ENCODE data around the gene PLA2G2E. TPM values are rescaled to one million over a fixed set of nuclear protein-coding genes. Genes with fewer than 3 reads are reported as not detected.
A peak's percentile ranks its signal among the peaks of the same experiment; 100 is the strongest.

PLA2G2E gene, protein sequence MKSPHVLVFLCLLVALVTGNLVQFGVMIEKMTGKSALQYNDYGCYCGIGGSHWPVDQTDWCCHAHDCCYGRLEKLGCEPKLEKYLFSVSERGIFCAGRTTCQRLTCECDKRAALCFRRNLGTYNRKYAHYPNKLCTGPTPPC
- not detected for total RNA-seq
- not detected for polyA plus RNA-seq
- long read RNA-seq, donor 1 = 0 reads
- long read RNA-seq, donor 2 = 0 reads
- long read RNA-seq, donor 3 = 0 reads
- long read RNA-seq, donor 4 = 0 reads
- long read RNA-seq, donor 5 = 0 reads
- long read RNA-seq, donor 6 = 0 reads
- long read RNA-seq, donor 7 = 0 reads
- long read RNA-seq, donor 8 = 0 reads
- long read RNA-seq, donor 9 = 0 reads
- long read RNA-seq, donor 10 = 0 reads

DNA sequence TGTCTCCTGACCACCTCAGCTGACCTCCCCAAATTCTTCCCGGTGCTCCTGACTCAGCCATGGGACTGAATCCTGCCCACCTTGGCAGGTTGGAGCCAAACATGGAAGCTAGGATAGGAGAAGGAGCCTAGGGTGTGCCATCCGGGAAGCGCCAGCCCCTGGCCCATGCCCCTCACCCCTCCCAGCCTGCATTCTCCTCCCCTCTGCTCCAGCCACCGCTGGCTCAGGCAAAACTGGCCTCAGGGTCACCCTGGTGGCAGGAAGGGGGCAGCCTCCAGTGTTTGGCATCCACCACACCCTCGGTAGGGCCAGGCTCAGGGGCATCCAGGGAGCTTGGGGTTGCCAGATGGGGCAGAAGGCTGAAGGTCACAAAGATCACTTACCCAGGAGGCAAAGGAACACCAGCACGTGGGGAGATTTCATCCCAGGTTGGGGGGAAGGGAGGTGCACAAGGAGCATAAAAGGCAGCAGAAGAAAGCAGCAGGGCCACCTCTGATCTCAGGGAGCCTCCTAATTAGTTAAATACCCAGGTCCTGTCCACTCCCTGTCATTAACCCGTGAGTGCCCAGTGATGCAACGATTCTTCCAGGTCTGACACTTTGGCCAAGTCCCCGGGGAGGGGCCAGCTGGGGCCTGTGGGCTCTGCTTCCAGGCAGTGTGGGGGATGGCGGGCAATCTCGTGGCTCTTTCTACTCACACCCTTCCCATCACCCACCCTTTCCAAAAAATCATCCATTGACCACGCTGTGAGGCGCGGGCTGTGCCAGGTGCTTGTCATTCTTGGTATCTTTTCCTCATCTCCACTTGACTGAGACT, at the start of gene PLA2G2E:
TSS of gene PLA2G2E (minus strand) at position 481 of the 816 bp plus-strand sequence. CDS start at position 423, 58 bp downstream.
- Histone ChIP-seq H3K27ac (no peak within 1 kb of the TSS), H3K27me3 (peaks cover 0 to 17% (median 0%) of the 10 kb centered on the region in 3 donors), H3K4me3 (no peak within 1 kb of the TSS), H3K36me3 (no peaks in the 10 kb centered on the region), H3K9me3 (no peaks in the 10 kb centered on the region), H3K4me1 (no peaks in the 10 kb centered on the region)
- DNase-seq = no peak
- WGBS, 5 donors = 62 to 69% (median 65%) methylated on average over 13 to 14 of the region's 14 CpGs
- TF ChIP-seq POLR2AphosphoS5 (IDR thresholded peaks at IDR 0.05) = no peak
- TF ChIP-seq, protein P1, sequence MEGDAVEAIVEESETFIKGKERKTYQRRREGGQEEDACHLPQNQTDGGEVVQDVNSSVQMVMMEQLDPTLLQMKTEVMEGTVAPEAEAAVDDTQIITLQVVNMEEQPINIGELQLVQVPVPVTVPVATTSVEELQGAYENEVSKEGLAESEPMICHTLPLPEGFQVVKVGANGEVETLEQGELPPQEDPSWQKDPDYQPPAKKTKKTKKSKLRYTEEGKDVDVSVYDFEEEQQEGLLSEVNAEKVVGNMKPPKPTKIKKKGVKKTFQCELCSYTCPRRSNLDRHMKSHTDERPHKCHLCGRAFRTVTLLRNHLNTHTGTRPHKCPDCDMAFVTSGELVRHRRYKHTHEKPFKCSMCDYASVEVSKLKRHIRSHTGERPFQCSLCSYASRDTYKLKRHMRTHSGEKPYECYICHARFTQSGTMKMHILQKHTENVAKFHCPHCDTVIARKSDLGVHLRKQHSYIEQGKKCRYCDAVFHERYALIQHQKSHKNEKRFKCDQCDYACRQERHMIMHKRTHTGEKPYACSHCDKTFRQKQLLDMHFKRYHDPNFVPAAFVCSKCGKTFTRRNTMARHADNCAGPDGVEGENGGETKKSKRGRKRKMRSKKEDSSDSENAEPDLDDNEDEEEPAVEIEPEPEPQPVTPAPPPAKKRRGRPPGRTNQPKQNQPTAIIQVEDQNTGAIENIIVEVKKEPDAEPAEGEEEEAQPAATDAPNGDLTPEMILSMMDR (IDR thresholded peaks at IDR 0.05) = no peak
- no peak for TF ChIP-seq POLR2A (IDR thresholded peaks at IDR 0.05)
- no peak for TF ChIP-seq EP300 (IDR thresholded peaks at IDR 0.05)
- intact Hi-C loops (cut with DNase I; ENCODE audit: low total_unique reads) = no loop called here

DNA sequence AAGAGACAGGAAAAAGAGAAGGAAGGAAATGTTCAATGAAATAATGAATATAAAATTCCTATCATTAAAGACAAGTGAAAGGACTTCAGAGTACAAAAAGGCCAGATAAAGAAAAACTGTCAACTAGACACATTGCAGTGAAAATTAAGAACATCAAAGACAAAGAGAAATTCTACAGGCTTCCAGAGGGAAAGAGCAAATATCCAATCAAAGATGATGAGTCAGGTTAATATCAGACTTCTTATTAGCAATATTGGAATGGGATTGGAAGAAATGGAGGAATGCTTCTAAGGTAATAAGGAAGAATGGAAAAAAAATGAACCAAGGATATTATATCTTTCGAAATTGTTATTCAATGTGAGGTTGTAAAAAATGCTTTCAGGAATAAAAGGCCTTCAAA, 48.2 kb upstream of the PLA2G2E start:
- H3K36me3 ChIP-seq = no peaks in the 10 kb centered on the region
- WGBS, 5 donors = 81 to 91% (median 91%) methylated on average over 1 of the region's 1 CpG
- peaks cover 0 to 17% (median 3%) of the 10 kb centered on the region in 4 donors for H3K4me1 ChIP-seq
- no peak for DNase-seq
- intact Hi-C loops (cut with DNase I; ENCODE audit: low total_unique reads) = no loop called here
- H3K9me3 ChIP-seq = no peaks in the 10 kb centered on the region
- TF ChIP-seq POLR2AphosphoS5 (IDR thresholded peaks at IDR 0.05) (no peak), EP300 (IDR thresholded peaks at IDR 0.05) (no peak), POLR2A (IDR thresholded peaks at IDR 0.05) (no peak)
- TF ChIP-seq, protein P1 (IDR thresholded peaks at IDR 0.05) = no peak
- no peak overlapping the region for H3K4me3 ChIP-seq
- no peak overlapping the region for H3K27ac ChIP-seq
- peaks cover 0 to 29% (median 0%) of the 10 kb centered on the region in 3 donors for H3K27me3 ChIP-seq

DNA sequence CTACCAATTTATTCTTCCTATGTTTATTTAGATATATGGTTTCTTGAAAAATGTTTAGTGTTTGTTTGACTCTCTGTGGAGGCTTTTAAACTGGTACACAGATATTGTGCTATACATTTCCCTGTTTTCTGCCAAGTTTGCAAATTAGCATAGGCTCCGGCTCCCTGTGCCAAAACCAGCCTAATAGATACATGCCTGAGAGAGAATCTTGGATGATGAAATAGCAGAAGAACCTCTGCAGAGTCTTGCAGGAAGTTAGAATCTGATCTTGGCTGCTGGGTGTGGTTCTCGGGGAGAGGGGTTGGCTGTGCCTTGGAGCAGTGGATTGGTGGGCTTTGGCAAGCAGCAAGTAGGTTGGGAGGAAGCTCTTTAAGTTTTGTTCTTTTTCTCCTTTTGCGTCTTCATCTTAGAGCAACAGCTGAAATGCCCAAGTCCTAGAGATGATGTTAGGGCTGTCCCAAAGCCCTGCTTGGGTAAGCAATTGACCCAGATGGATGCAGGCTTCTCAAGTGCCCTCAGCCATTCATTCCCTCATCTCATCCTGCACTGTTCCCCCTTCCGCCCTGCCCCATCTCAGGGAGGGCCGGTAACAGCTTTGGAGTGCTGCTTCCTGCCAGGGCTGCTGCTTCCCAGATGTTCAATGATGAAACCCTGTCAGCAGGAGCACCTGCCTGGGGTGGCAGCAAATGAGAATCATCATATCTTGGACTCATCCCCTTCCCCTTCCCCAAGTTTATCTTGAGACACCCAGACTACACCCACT, 46.7 kb upstream of the PLA2G2E start:
- intact Hi-C loops (cut with DNase I; ENCODE audit: low total_unique reads) = no loop called here
- Histone ChIP-seq H3K27ac (no peak overlapping the region), H3K4me1 (peaks cover 0 to 15% (median 2%) of the 10 kb centered on the region in 4 donors), H3K27me3 (peaks cover 0 to 24% (median 0%) of the 10 kb centered on the region in 3 donors), H3K36me3 (no peaks in the 10 kb centered on the region), H3K4me3 (no peak overlapping the region), H3K9me3 (no peaks in the 10 kb centered on the region)
- no peak for DNase-seq
- no peak for TF ChIP-seq EP300 (IDR thresholded peaks at IDR 0.05)
- TF ChIP-seq POLR2AphosphoS5 (IDR thresholded peaks at IDR 0.05) = no peak
- TF ChIP-seq POLR2A (IDR thresholded peaks at IDR 0.05) = no peak
- TF ChIP-seq, protein P1 (IDR thresholded peaks at IDR 0.05) = no peak
- 69 to 78% (median 71%) methylated on average over 5 of the region's 5 CpGs for WGBS, 5 donors

DNA sequence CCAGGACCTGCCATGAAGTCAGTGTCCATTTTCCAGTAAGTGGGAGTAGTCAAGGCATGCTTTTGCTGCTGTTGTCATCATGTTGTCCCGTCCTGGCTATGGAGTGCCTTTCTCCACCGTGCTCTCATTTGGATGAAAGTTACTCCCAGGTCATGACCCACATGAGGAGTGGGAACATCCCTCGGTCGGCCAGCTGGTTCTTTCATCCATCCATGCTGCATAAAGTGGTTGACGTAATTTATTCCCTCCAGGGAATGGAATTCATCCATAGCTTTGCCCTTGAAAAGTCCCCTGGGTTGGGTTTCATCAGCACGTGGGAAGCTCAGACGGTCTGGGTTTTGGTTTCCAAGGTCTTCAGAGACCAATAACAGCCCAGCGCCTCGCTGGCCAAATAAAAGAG, 44.4 kb upstream of the PLA2G2E start:
- Histone ChIP-seq H3K4me1 (no peaks in the 10 kb centered on the region), H3K27me3 (peaks cover 0 to 24% (median 0%) of the 10 kb centered on the region in 3 donors), H3K9me3 (peaks cover 0 to 7% (median 3%) of the 10 kb centered on the region in 4 donors), H3K27ac (no peak overlapping the region), H3K36me3 (no peaks in the 10 kb centered on the region), H3K4me3 (no peak overlapping the region)
- intact Hi-C loops (cut with DNase I; ENCODE audit: low total_unique reads) = no loop called here
- TF ChIP-seq, protein P1 (IDR thresholded peaks at IDR 0.05) = no peak
- no peak for TF ChIP-seq POLR2AphosphoS5 (IDR thresholded peaks at IDR 0.05)
- TF ChIP-seq POLR2A (IDR thresholded peaks at IDR 0.05) = no peak
- no peak for TF ChIP-seq EP300 (IDR thresholded peaks at IDR 0.05)
- WGBS, 5 donors = 75 to 82% (median 77%) methylated on average over 9 of the region's 9 CpGs
- peak in 1 of 2 donors; percentile 16 for DNase-seq

All from stomach (tissue), 19 donors.